Breast epithelium (tissue), 4 donors: ENCODE measurements around the gene TFG. TPM values are rescaled to one million over a fixed set of nuclear protein-coding genes. Genes with fewer than 3 reads are reported as not detected.

Experiments
- DNase-seq, 2 donors: peaks; one replicate each; pipeline ENCODE4 v3.0.0-alpha.2; 2019; ENCODE audit warnings: low spot score in 2 of 2
- H3K27ac ChIP-seq, 2 donors: fragments of 200-600 bp; sonication (generic) in 1 of 2; one replicate each; pipeline ENCODE4 v1.5.1; 2016 to 2019; ENCODE audit warnings: mild to moderate bottlenecking in 1 of 2
- H3K27me3 ChIP-seq, 2 donors: fragments of 200-600 bp; sonication (generic) in 1 of 2; one replicate each; pipeline versions ENCODE4 v1.5.1 to v1.6.0; 2017 to 2019; ENCODE audit warnings: control low read depth in 1 of 2, mild to moderate bottlenecking in 1 of 2
- H3K36me3 ChIP-seq: fragments of 200-600 bp; one replicate; pipeline ENCODE4 v1.5.1; 2019
- H3K4me1 ChIP-seq, 2 donors: fragments of 200-600 bp; sonication (generic); one replicate each; pipeline ENCODE4 v1.5.1; 2016 to 2019; ENCODE audit warnings: control low read depth in 1 of 2
- H3K4me3 ChIP-seq, 3 donors: fragments of 200-600 bp; sonication (generic); 1 replicate in 2 of 3; 2 replicates in 1 of 3; pipeline ENCODE4 v1.5.1; 2016 to 2019; ENCODE audit warnings: mild to moderate bottlenecking in 3 of 3, moderate library complexity in 2 of 3
- H3K9me3 ChIP-seq, 2 donors: fragments of 200-600 bp; sonication (generic) in 1 of 2; one replicate each; pipeline ENCODE4 v1.5.1; 2016 to 2019; ENCODE audit warnings: control low read depth in 1 of 2
- POLR2A ChIP-seq: fragments of 450-650 bp; IDR thresholded peaks from one replicate; pipeline ENCODE4 v1.6.1; 2016; ENCODE audit warnings: antibody characterized with exemption, mild to moderate bottlenecking, moderate library complexity
- POLR2AphosphoS5 ChIP-seq, 3 donors: sonication (generic); formaldehyde crosslinking; IDR thresholded peaks; one replicate each; pipeline ENCODE4 v1.6.1; 2017; ENCODE audit warnings: antibody characterized with exemption in 3 of 3
- intact Hi-C: fragments of 100-400 bp; cut with DNase I; formaldehyde crosslinking; loops from one replicate; pipeline ENCODE4 v1.15.1; 2023; ENCODE audit warnings: low total_unique reads
- total RNA-seq, 3 donors: library from RNA; depleted of rRNA; stranded (reverse); fragments of >200 nt; gene quantifications; one replicate each; pipeline ENCODE4 v1.1.0, GENCODE V29; 2016
- TF ChIP-seq, protein P1 (sequence below), 3 donors: fragments of 450-650 bp; IDR thresholded peaks; one replicate each; pipeline ENCODE4 v1.5.1; 2016 to 2017; ENCODE audit warnings: antibody characterized with exemption in 3 of 3, mild to moderate bottlenecking in 3 of 3, moderate library complexity in 3 of 3

The TFG gene
- total RNA-seq, 3 donors from 2014 or later: 72.4 to 77.0 (median 72.8) TPM

DNA sequence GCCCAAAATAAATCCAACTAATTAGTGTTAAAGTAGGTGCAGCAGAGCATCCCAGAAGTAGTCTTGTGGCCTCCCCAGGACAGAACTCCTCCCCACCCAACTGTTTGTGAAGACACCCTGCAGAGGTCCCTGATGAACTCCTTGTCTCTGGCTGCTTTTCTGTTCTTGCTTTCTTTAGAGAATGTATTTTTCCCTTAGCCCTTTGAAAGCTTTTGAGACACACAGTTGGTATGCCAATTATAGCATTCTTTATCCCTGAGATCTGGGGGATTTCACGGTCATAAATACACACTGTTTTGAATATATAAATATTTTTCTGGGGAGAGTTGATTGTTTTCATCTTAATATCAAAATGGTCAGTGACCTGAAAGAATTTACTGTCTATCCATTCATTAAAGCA, 9.8 kb downstream of the TFG start:
- DNase-seq: no peak
- Histone ChIP-seq H3K27ac (no peak overlapping the region), H3K4me1 (peaks cover 0 to 7% of the 10 kb centered on the region in 2 donors), H3K4me3 (no peak overlapping the region), H3K9me3 (no peaks in the 10 kb centered on the region), H3K27me3 (no peaks in the 10 kb centered on the region), H3K36me3 (no peaks in the 10 kb centered on the region)
- intact Hi-C loops: no loop called here
- TF ChIP-seq POLR2A (no peak), POLR2AphosphoS5 (IDR thresholded peaks at IDR 0.05) (no peak)
- TF ChIP-seq, protein P1, sequence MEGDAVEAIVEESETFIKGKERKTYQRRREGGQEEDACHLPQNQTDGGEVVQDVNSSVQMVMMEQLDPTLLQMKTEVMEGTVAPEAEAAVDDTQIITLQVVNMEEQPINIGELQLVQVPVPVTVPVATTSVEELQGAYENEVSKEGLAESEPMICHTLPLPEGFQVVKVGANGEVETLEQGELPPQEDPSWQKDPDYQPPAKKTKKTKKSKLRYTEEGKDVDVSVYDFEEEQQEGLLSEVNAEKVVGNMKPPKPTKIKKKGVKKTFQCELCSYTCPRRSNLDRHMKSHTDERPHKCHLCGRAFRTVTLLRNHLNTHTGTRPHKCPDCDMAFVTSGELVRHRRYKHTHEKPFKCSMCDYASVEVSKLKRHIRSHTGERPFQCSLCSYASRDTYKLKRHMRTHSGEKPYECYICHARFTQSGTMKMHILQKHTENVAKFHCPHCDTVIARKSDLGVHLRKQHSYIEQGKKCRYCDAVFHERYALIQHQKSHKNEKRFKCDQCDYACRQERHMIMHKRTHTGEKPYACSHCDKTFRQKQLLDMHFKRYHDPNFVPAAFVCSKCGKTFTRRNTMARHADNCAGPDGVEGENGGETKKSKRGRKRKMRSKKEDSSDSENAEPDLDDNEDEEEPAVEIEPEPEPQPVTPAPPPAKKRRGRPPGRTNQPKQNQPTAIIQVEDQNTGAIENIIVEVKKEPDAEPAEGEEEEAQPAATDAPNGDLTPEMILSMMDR (IDR thresholded peaks at IDR 0.05): no peak

DNA sequence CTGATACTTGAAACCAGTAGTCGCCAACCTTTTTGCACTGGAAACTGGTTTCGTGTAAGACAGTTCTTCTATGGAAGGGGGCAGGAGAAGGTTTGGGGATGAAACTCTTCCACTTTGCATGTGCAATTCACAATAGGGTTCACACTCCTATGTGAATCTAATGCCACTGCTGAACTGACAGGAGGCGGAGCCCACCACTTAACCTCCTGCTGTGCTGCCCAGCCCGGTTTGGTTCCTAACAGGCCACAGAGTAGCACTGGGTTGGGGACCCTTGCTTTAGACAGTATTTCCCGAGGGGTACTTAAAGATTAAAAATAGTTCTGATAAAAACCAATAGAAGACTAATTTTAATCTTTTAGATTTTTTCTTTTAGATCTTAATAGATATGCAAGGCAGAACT, 11.1 kb downstream of the TFG start:
- intact Hi-C loops: no loop called here
- TF ChIP-seq POLR2AphosphoS5 (IDR thresholded peaks at IDR 0.05): no peak
- TF ChIP-seq POLR2A: no peak
- TF ChIP-seq, protein P1 (IDR thresholded peaks at IDR 0.05): no peak
- H3K9me3 ChIP-seq: no peaks in the 10 kb centered on the region
- H3K4me3 ChIP-seq: no peak overlapping the region
- DNase-seq: no peak
- H3K27me3 ChIP-seq: no peaks in the 10 kb centered on the region
- no peak overlapping the region for H3K27ac ChIP-seq
- H3K4me1 ChIP-seq: peaks cover 0 to 7% of the 10 kb centered on the region in 2 donors
- H3K36me3 ChIP-seq: no peaks in the 10 kb centered on the region

DNA sequence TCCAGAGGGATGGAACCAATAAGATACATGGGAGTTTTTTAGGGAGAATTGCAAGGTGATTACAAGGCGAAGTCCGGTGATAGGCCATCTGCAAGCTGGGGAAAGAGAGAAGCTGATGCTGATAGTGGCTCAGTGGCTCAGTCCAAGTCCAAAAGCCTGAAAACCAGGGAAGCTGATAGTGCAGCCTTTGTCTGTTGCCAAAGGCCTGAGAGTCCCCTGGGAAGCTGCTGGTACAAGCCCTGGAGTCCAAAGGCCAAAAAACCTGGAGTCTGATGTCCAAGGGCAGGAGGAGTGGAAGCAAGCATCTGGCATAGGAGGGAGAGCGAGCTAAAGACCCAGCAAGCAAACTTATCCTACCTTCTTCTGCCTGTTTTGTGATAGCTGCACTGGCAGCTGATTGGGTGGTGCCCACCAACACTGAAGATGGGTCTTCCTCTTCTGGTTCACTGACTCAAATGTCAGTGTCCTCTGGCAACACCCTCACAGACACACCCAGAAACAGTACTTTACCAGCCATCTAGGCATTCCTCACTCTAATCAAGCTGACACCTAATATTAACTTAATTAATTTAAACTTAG, 16.7 kb downstream of the TFG start:
- Histone ChIP-seq H3K9me3 (no peaks in the 10 kb centered on the region), H3K36me3 (no peaks in the 10 kb centered on the region), H3K27ac (no peak overlapping the region), H3K27me3 (no peaks in the 10 kb centered on the region), H3K4me3 (no peak overlapping the region), H3K4me1 (no peaks in the 10 kb centered on the region)
- TF ChIP-seq, protein P1 (IDR thresholded peaks at IDR 0.05): no peak
- TF ChIP-seq POLR2AphosphoS5 (IDR thresholded peaks at IDR 0.05) (no peak), POLR2A (no peak)
- intact Hi-C loops: no loop called here
- no peak for DNase-seq

DNA sequence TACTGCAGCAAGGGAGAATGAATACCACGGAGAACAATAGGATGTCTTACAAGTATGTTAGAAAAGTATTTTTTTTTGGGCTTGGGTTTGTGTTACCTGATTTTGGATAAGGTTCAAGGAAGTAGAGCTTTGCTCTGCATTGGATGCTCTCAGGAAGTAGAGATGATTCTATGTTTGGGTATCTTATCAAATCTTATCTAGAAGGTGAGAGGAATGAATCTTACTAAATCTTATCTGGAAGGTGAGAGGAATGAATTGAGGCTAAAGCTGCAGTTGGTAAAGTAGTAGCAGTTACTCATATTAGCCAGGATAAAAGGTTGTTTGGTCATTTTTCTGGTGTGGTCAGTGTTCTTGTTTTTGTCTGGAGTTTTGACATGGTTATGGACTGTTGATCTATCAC, 17.4 kb downstream of the TFG start:
- Histone ChIP-seq H3K9me3 (no peaks in the 10 kb centered on the region), H3K27ac (no peak overlapping the region), H3K4me3 (no peak overlapping the region), H3K27me3 (no peaks in the 10 kb centered on the region), H3K4me1 (no peaks in the 10 kb centered on the region), H3K36me3 (no peaks in the 10 kb centered on the region)
- intact Hi-C loops: no loop called here
- no peak for DNase-seq
- no peak for TF ChIP-seq POLR2AphosphoS5 (IDR thresholded peaks at IDR 0.05)
- TF ChIP-seq, protein P1 (IDR thresholded peaks at IDR 0.05): no peak
- TF ChIP-seq POLR2A: no peak

DNA sequence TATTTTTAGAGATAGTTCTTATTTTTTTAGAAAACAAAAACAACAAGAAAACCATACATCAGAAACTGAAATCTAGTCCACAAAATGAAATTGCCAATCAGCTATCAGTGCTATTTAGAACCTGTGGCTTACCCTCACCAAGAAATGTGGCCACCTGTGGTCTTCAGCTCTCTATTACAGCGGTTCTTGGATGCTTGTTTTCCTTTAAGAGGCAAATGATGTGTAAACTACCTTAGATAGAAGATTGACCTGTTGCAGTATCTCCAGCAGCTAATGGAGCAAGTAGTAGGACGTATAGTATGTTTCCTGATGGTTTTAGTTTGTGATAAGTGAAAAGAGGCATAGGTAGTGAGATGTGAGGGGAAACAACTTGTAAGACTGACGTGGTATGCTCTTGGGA, 21.2 kb downstream of the TFG start:
- no peak for TF ChIP-seq POLR2A
- TF ChIP-seq, protein P1 (IDR thresholded peaks at IDR 0.05): no peak
- Histone ChIP-seq H3K36me3 (no peaks in the 10 kb centered on the region), H3K4me3 (no peak overlapping the region), H3K4me1 (no peaks in the 10 kb centered on the region), H3K27me3 (no peaks in the 10 kb centered on the region), H3K27ac (no peak overlapping the region), H3K9me3 (no peaks in the 10 kb centered on the region)
- no peak for DNase-seq
- intact Hi-C loops: no loop called here
